ENCODE data around the gene AKIP1.
"Not testable (repeated sequence)": the region's sequence is repeated elsewhere in the genome, so short reads cannot be mapped to it uniquely, and the experiment has no call there.

The AKIP1 gene

GRCh38 chr11:8911029-8911823 lies at the start of gene AKIP1:
Gene AKIP1, plus strand, starts transcription at chr11:8911189. Its CDS starts 261 bp downstream, at chr11:8911450.
- DNase-seq (ENCODE audit: low read depth): peak; percentile 71

GRCh38 chr11:8863838-8864237 lies 47.2 kb upstream of the AKIP1 start:
- no peak for DNase-seq (ENCODE audit: low read depth)

- DNase-seq (ENCODE audit: low read depth): no peak
Measured at GRCh38 chr11:8865304-8865703, 45.7 kb upstream of the AKIP1 start.

GRCh38 chr11:8867035-8867434 lies 44.0 kb upstream of the AKIP1 start:
- DNase-seq (ENCODE audit: low read depth): no peak

GRCh38 chr11:8867931-8868631 lies 42.9 kb upstream of the AKIP1 start:
- DNase-seq (ENCODE audit: low read depth): no peak

GRCh38 chr11:8870411-8871170 lies 40.4 kb upstream of the AKIP1 start:
- no peak for DNase-seq (ENCODE audit: low read depth)

GRCh38 chr11:8871171-8871775 lies 39.7 kb upstream of the AKIP1 start:
- no peak for DNase-seq (ENCODE audit: low read depth)

GRCh38 chr11:8871962-8872361 lies 39.0 kb upstream of the AKIP1 start:
- no peak for DNase-seq (ENCODE audit: low read depth)

- no peak for DNase-seq (ENCODE audit: low read depth)
Measured at GRCh38 chr11:8873741-8874405, 37.1 kb upstream of the AKIP1 start.

- no peak for DNase-seq (ENCODE audit: low read depth)
Measured at GRCh38 chr11:8878771-8879170, 32.2 kb upstream of the AKIP1 start.

- not testable (repeated sequence) for DNase-seq (ENCODE audit: low read depth)
Measured at GRCh38 chr11:8881585-8881984, 29.4 kb upstream of the AKIP1 start.

- DNase-seq (ENCODE audit: low read depth): no peak
Measured at GRCh38 chr11:8886322-8886721, 24.7 kb upstream of the AKIP1 start.

GRCh38 chr11:8891185-8891584 lies 19.8 kb upstream of the AKIP1 start:
- DNase-seq (ENCODE audit: low read depth): not testable (repeated sequence)

GRCh38 chr11:8899119-8899753 lies 11.8 kb upstream of the AKIP1 start:
- no peak for DNase-seq (ENCODE audit: low read depth)

GRCh38 chr11:8905528-8906165 lies 5.3 kb upstream of the AKIP1 start:
- no peak for DNase-seq (ENCODE audit: low read depth)

- DNase-seq (ENCODE audit: low read depth): no peak
Measured at GRCh38 chr11:8907116-8907515, 3.9 kb upstream of the AKIP1 start.

- DNase-seq (ENCODE audit: low read depth): no peak
Measured at GRCh38 chr11:8908099-8908498, 2.9 kb upstream of the AKIP1 start.

GRCh38 chr11:8910649-8911026 lies 351 bp upstream of the AKIP1 start:
- DNase-seq (ENCODE audit: low read depth): no peak

GRCh38 chr11:8913961-8914660 lies 3.1 kb downstream of the AKIP1 start:
- DNase-seq (ENCODE audit: low read depth): peak; percentile 10

GRCh38 chr11:8914661-8915018 lies 3.7 kb downstream of the AKIP1 start:
- no peak for DNase-seq (ENCODE audit: low read depth)
